Activated CD4-positive, alpha-beta memory T cell treated with anti-CD3 and anti-CD28 coated beads, Interleukin-2, amount 10 ng/mL, durations not matched to agents 7 days and 5 days (primary cell): ENCODE results near the gene PGBD2. TPM values are rescaled to one million over a fixed set of nuclear protein-coding genes. Genes with fewer than 3 reads are reported as not detected.

ENCODE experiments used
- CTCF ChIA-PET: fragments of 350-600 bp; sonication (Branson Sonifier 250); formaldehyde crosslinking; loops from one replicate; lab custom pipeline; 2021; ENCODE audit warnings: antibody characterized with exemption, inconsistent platforms; lab: Charles Lee
- POLR2A ChIA-PET: fragments of 350-600 bp; sonication (Branson Sonifier 250); formaldehyde crosslinking; loops from one replicate; lab custom pipeline; 2021; ENCODE audit warnings: antibody characterized with exemption; lab: Charles Lee
- DNase-seq: peaks from one replicate; pipeline ENCODE4 v3.0.0-alpha.2; 2020
- H3K27ac Mint-ChIP-seq: one replicate; pipeline ENCODE4 v1.8.0; 2021; ENCODE audit warnings: mild to moderate bottlenecking, mixed read lengths
- H3K27me3 Mint-ChIP-seq: one replicate; pipeline ENCODE4 v1.8.0; 2021; ENCODE audit warnings: mixed read lengths
- H3K36me3 Mint-ChIP-seq: one replicate; pipeline ENCODE4 v1.8.0; 2021; ENCODE audit warnings: low read depth, mixed read lengths
- H3K4me1 Mint-ChIP-seq: one replicate; pipeline ENCODE4 v1.8.0; 2021; ENCODE audit warnings: mixed read lengths
- H3K4me3 Mint-ChIP-seq: one replicate; pipeline ENCODE4 v1.8.0; 2021; ENCODE audit warnings: mild to moderate bottlenecking, mixed read lengths
- H3K9me3 Mint-ChIP-seq: one replicate; pipeline ENCODE4 v1.8.0; 2021; ENCODE audit warnings: mixed read lengths
- total RNA-seq, 2 experiments: library from RNA; stranded (reverse); gene quantifications; one replicate each; pipeline ENCODE4 v1.2.3, GENCODE V29; 2021

PGBD2 gene
- total RNA-seq, 2 experiments from 2014 or later, result 6.3 to 6.4 TPM

GRCh38 chr1:248891758-248892157 is 14.3 kb upstream of the PGBD2 start:
- no peaks in the 10 kb centered on the region for H3K9me3 Mint-ChIP-seq
- H3K4me3 Mint-ChIP-seq, result no peak overlapping the region
- no peaks in the 10 kb centered on the region for H3K4me1 Mint-ChIP-seq
- CTCF ChIA-PET, result interaction anchor here (1.3 kb wide), 1 partner anchor 12 kb away, joined by 3 read pairs; no protein-coding TSS in a partner anchor
- H3K27ac Mint-ChIP-seq, result no peak overlapping the region
- no peaks in the 10 kb centered on the region for H3K36me3 Mint-ChIP-seq
- peaks cover 42% of the 10 kb centered on the region for H3K27me3 Mint-ChIP-seq
- POLR2A ChIA-PET, result no interaction called here
- no peak for DNase-seq

DNA sequence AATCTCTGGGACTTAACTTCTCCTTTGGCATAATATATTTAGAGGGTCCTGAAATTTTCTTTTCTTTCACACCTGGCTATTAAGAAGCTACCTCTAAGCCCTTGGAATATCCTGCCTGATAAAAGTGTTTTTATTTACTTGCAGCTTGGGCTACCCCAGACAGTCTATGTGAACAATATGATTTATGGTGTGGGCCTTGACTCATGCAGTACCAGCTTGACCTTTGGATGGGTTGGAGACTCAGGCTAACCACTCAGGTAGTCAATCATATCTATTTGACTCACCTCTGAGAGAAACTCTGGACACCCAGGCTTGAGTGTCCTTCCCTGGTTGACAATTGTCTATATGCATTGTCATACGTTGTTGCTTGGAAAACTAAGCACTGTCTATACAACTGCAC is 13.4 kb upstream of the PGBD2 start:
- H3K27ac Mint-ChIP-seq, result no peak overlapping the region
- H3K4me3 Mint-ChIP-seq, result no peak overlapping the region
- DNase-seq, result no peak
- no peaks in the 10 kb centered on the region for H3K36me3 Mint-ChIP-seq
- peaks cover 43% of the 10 kb centered on the region for H3K27me3 Mint-ChIP-seq
- H3K4me1 Mint-ChIP-seq, result no peaks in the 10 kb centered on the region
- H3K9me3 Mint-ChIP-seq, result no peaks in the 10 kb centered on the region
- ChIA-PET POLR2A (interaction anchor here (0.6 kb wide), 1 partner anchor 70 kb away, joined by 3 read pairs; no protein-coding TSS in a partner anchor), CTCF (interaction anchor here (1.3 kb wide), 1 partner anchor 11 kb away, joined by 3 read pairs; no protein-coding TSS in a partner anchor)

- Mint-ChIP-seq H3K27ac (no peak overlapping the region), H3K9me3 (no peaks in the 10 kb centered on the region), H3K36me3 (no peaks in the 10 kb centered on the region), H3K4me3 (no peak overlapping the region), H3K4me1 (no peaks in the 10 kb centered on the region), H3K27me3 (peaks cover 56% of the 10 kb centered on the region)
- DNase-seq, result no peak
- ChIA-PET POLR2A (no interaction called here), CTCF (no interaction called here)
Observed at GRCh38 chr1:248894837-248895236, 11.2 kb upstream of the PGBD2 start.

DNA sequence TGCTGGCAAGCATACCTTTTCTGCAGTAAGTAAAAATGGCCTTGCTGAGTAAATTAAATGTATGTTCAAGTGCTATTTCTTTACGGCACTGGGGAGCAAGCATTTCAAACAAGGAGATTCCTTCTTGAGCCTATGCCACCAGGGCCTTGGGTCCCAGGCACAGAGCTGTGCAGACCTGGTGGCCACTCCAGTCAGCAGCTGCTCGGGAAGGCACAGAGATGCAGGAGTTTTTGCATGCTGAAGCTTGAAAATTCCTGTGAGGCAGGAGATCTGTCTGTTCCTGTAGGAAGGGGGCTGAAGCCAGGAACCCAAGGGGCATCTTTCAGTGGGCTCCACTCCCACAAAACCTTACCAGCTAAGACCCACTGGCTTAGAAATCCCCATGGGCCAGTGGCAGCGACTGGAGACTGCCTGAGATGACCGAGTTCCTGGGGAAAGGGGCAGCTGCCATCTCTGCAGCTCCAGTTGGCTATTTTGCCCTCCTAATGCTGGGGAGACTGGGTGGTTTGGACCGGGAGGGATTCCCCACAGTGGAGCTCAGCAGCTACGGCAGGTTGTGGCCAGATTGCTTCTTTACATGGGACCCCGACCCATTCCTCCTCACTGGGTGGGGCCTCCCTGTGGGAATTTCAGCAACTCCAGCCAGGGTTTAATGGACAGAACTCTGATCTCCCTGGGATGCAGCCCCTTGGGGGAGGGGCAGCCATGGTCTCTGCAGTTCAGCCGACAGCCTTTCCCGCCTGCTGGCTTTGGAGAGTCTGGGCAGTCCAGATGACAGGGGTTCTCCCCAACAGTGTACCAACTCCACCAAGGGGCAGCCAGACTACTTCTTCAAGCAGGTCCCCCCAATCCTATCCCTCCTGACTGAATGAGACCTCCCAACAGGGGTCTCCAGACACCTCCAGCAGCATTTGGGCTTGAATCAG is 8.4 kb upstream of the PGBD2 start:
- no peaks in the 10 kb centered on the region for H3K36me3 Mint-ChIP-seq
- POLR2A ChIA-PET, result no interaction called here
- no peak overlapping the region for H3K27ac Mint-ChIP-seq
- no peak overlapping the region for H3K4me3 Mint-ChIP-seq
- CTCF ChIA-PET, result no interaction called here
- DNase-seq, result no peak
- peaks cover 57% of the 10 kb centered on the region for H3K27me3 Mint-ChIP-seq
- no peaks in the 10 kb centered on the region for H3K9me3 Mint-ChIP-seq
- peaks cover 6% of the 10 kb centered on the region for H3K4me1 Mint-ChIP-seq

DNA sequence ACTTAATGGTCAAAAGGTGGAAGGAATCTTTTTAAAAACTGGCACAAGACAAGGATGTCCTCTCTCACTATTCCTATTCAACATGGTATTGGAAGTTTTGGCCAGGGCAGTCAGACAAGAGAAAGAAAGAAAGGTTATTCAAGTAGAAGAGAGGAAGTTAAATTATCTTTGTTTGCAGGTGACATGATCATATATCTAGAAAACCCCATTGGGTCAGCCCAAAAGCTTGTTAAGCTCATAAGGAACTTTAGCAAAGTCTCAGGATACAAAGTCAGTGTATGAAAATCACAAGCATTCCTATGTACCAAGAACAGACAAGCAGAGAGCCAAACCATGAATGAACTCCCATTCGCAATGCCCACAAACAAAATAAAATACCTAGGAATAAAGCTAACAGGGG is 5.4 kb upstream of the PGBD2 start:
- Mint-ChIP-seq H3K4me1 (peaks cover 13% of the 10 kb centered on the region), H3K36me3 (no peaks in the 10 kb centered on the region), H3K9me3 (no peaks in the 10 kb centered on the region), H3K27ac (no peak overlapping the region), H3K4me3 (no peak overlapping the region), H3K27me3 (peaks cover 51% of the 10 kb centered on the region)
- ChIA-PET POLR2A (no interaction called here), CTCF (interaction anchor here (1.6 kb wide), 1 partner anchor 14 kb away, joined by 7 read pairs; no protein-coding TSS in a partner anchor)
- no peak for DNase-seq

DNA sequence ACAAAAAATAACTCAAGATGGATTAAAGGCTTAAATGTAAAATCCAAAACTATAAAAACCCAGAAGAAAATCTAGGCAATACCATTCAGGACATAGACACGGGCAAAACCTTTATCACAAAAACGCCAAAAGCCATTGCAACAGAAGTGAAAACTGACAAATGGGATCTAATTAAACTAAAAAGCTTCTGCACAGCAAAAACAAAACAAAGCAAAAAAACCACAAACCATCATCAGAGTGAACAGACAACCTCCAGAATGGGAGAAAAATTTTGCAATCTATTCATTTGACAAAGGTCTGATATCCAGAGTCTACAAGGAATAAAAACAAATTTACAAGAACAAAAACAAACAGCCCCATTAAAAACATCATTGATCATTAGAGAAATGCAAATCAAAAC is 4.5 kb upstream of the PGBD2 start:
- no peaks in the 10 kb centered on the region for H3K9me3 Mint-ChIP-seq
- peaks cover 48% of the 10 kb centered on the region for H3K27me3 Mint-ChIP-seq
- ChIA-PET CTCF (interaction anchor here (1.3 to 1.6 kb wide), 2 partner anchors 15 to 25 kb away, joined by 4 to 7 read pairs; no protein-coding TSS in a partner anchor), POLR2A (interaction anchor here (0.7 kb wide), 1 partner anchor 19 kb away, joined by 3 read pairs; no protein-coding TSS in a partner anchor)
- no peak overlapping the region for H3K4me3 Mint-ChIP-seq
- H3K4me1 Mint-ChIP-seq, result peaks cover 18% of the 10 kb centered on the region
- H3K36me3 Mint-ChIP-seq, result no peaks in the 10 kb centered on the region
- no peak overlapping the region for H3K27ac Mint-ChIP-seq
- no peak for DNase-seq

- Mint-ChIP-seq H3K9me3 (no peaks in the 10 kb centered on the region), H3K4me1 (peaks cover 45% of the 10 kb centered on the region), H3K27ac (no peak overlapping the region), H3K4me3 (no peak overlapping the region), H3K27me3 (peaks cover 30% of the 10 kb centered on the region), H3K36me3 (peaks cover 3% of the 10 kb centered on the region)
- ChIA-PET POLR2A (interaction anchor here (1.5 kb wide), 1 partner anchor 18 kb away, joined by 3 read pairs; no protein-coding TSS in a partner anchor), CTCF (no interaction called here)
- DNase-seq, result no peak
Observed at GRCh38 chr1:248904437-248905216, 1.4 kb upstream of the PGBD2 start.

- no peaks in the 10 kb centered on the region for H3K9me3 Mint-ChIP-seq
- peak overlapping the region; percentile 98 for H3K27ac Mint-ChIP-seq
- POLR2A ChIA-PET, result interaction anchor here (0.7 to 1.5 kb wide), 3 partner anchors 19 to 79 kb away, joined by 3 read pairs; partner anchors contain the start of gene SH3BP5L
- CTCF ChIA-PET, result interaction anchor here (0.9 to 1.9 kb wide), 3 partner anchors 10 to 43 kb away, joined by 3 to 11 read pairs (median 3); no protein-coding TSS in a partner anchor
- H3K4me3 Mint-ChIP-seq, result peak overlapping the region; percentile 85
- H3K36me3 Mint-ChIP-seq, result peaks cover 3% of the 10 kb centered on the region
- peaks cover 46% of the 10 kb centered on the region for H3K4me1 Mint-ChIP-seq
- H3K27me3 Mint-ChIP-seq, result peaks cover 20% of the 10 kb centered on the region
- DNase-seq, result no peak
Observed at GRCh38 chr1:248905662-248906008, 400 bp upstream of the PGBD2 start.

- H3K4me1 Mint-ChIP-seq, result peaks cover 40% of the 10 kb centered on the region
- H3K27ac Mint-ChIP-seq, result peak overlapping the region; percentile 89
- peaks cover 11% of the 10 kb centered on the region for H3K27me3 Mint-ChIP-seq
- no peak for DNase-seq
- peaks cover 3% of the 10 kb centered on the region for H3K36me3 Mint-ChIP-seq
- no peaks in the 10 kb centered on the region for H3K9me3 Mint-ChIP-seq
- peak overlapping the region; percentile 85 for H3K4me3 Mint-ChIP-seq
- ChIA-PET CTCF (interaction anchor here (0.6 to 1.9 kb wide), 3 partner anchors 19 to 69 kb away, joined by 3 to 11 read pairs (median 6); partner anchors contain the start of gene ZNF672), POLR2A (interaction anchor here (0.7 to 1.1 kb wide), 2 partner anchors 48 to 81 kb away, joined by 3 read pairs; partner anchors contain the start of genes SH3BP5L and ZNF692)
Observed at GRCh38 chr1:248906753-248907661, 972 bp downstream of the PGBD2 start.

GRCh38 chr1:248910761-248911160 is 4.7 kb downstream of the PGBD2 start:
- CTCF ChIA-PET, result interaction anchor here (0.7 kb wide), 1 partner anchor 52 kb away, joined by 4 read pairs; the partner anchor contains the start of gene ZNF692

GRCh38 chr1:248913933-248914332 is 7.9 kb downstream of the PGBD2 start:
- Mint-ChIP-seq H3K4me1 (peaks cover 11% of the 10 kb centered on the region), H3K9me3 (no peaks in the 10 kb centered on the region), H3K4me3 (no peak overlapping the region), H3K36me3 (peaks cover 33% of the 10 kb centered on the region), H3K27ac (no peak overlapping the region), H3K27me3 (no peaks in the 10 kb centered on the region)
- no peak for DNase-seq
- POLR2A ChIA-PET, result no interaction called here
- CTCF ChIA-PET, result interaction anchor here (1.3 kb wide), 1 partner anchor 108 kb away, joined by 3 read pairs; no protein-coding TSS in a partner anchor

More at GRCh38 chr1:248910761-248911160, 4.7 kb downstream of the PGBD2 start:
- H3K9me3 Mint-ChIP-seq, result no peaks in the 10 kb centered on the region
- no peak overlapping the region for H3K27ac Mint-ChIP-seq
- H3K4me1 Mint-ChIP-seq, result peaks cover 36% of the 10 kb centered on the region
- DNase-seq, result no peak
- POLR2A ChIA-PET, result no interaction called here
- peaks cover 17% of the 10 kb centered on the region for H3K36me3 Mint-ChIP-seq
- no peaks in the 10 kb centered on the region for H3K27me3 Mint-ChIP-seq
- H3K4me3 Mint-ChIP-seq, result no peak overlapping the region
